ENCODE data around the gene XXYLT1.
A peak's percentile ranks its signal among the peaks of the same experiment; 100 is the strongest.
"Not testable (repeated sequence)": the region's sequence is repeated elsewhere in the genome, so short reads cannot be mapped to it uniquely, and the experiment has no call there.

Gene XXYLT1

GRCh38 chr3:195270817-195271409 lies at the start of gene XXYLT1:
Gene XXYLT1 (minus strand): TSS chr3:195271159. CDS start chr3:195271058, 101 bp downstream.
- peak; percentile 94 to 96 for DNase-seq

- DNase-seq = peak in 1 of 2 experiments; percentile 13
Observed at GRCh38 chr3:195319060-195319459, 48.1 kb upstream of the XXYLT1 start.

- DNase-seq = no peak
Observed at GRCh38 chr3:195312714-195313113, 41.8 kb upstream of the XXYLT1 start.

- DNase-seq = no peak
Observed at GRCh38 chr3:195307711-195308110, 36.8 kb upstream of the XXYLT1 start.

- DNase-seq = no peak
Observed at GRCh38 chr3:195306369-195306768, 35.4 kb upstream of the XXYLT1 start.

- DNase-seq = no peak
Observed at GRCh38 chr3:195302431-195302830, 31.5 kb upstream of the XXYLT1 start.

- no peak for DNase-seq
Observed at GRCh38 chr3:195297446-195297845, 26.5 kb upstream of the XXYLT1 start.

- no peak for DNase-seq
Observed at GRCh38 chr3:195296662-195297061, 25.7 kb upstream of the XXYLT1 start.

- DNase-seq = no peak
Observed at GRCh38 chr3:195291121-195291520, 20.2 kb upstream of the XXYLT1 start.

- not testable (repeated sequence) for DNase-seq
Observed at GRCh38 chr3:195290643-195291042, 19.7 kb upstream of the XXYLT1 start.

GRCh38 chr3:195286115-195286872 lies 15.3 kb upstream of the XXYLT1 start:
- no peak for DNase-seq

GRCh38 chr3:195285372-195285771 lies 14.4 kb upstream of the XXYLT1 start:
- DNase-seq = no peak

- DNase-seq = no peak
Observed at GRCh38 chr3:195284842-195285241, 13.9 kb upstream of the XXYLT1 start.

- DNase-seq = no peak
Observed at GRCh38 chr3:195282961-195283360, 12.0 kb upstream of the XXYLT1 start.

GRCh38 chr3:195274259-195274966 lies 3.5 kb upstream of the XXYLT1 start:
- DNase-seq = no peak

- DNase-seq = peak; percentile 91 to 92
Observed at GRCh38 chr3:195271410-195272243, 668 bp upstream of the XXYLT1 start.

- DNase-seq = peak; percentile 58 to 77
Observed at GRCh38 chr3:195270079-195270816, 711 bp downstream of the XXYLT1 start.

GRCh38 chr3:195269375-195270078 lies 1.4 kb downstream of the XXYLT1 start:
- DNase-seq = no peak

- no peak for DNase-seq
Observed at GRCh38 chr3:195268576-195269309, 2.2 kb downstream of the XXYLT1 start.

- DNase-seq = no peak
Observed at GRCh38 chr3:195267096-195267495, 3.9 kb downstream of the XXYLT1 start.

GRCh38 chr3:195266428-195266827 lies 4.5 kb downstream of the XXYLT1 start:
- DNase-seq = no peak

Data from NCI-H2081 (cell line).